Caco-2 (cell line): Measurements from ENCODE around the gene SESN1. TPM values are rescaled to one million over a fixed set of nuclear protein-coding genes. Genes with fewer than 3 reads are reported as not detected.

ENCODE experiments used
- BruUV-seq: library from RNA; stranded (reverse); fragments of 400-500 nt; replicated peaks from 2 replicates; lab custom pipeline; 2021; lab: Mats Ljungman, UMichigan
- CTCF ChIA-PET: fragments of 300-600 bp; sonication (Branson Sonifier 250); formaldehyde crosslinking; loops from one replicate; lab custom pipeline; 2022; ENCODE audit warnings: antibody characterized with exemption; lab: Charles Lee
- POLR2A ChIA-PET: fragments of 300-600 bp; sonication (Branson Sonifier 250); formaldehyde crosslinking; loops from one replicate; lab custom pipeline; 2022; ENCODE audit warnings: antibody characterized with exemption; lab: Charles Lee
- DNase-seq, 2 experiments: peaks; one replicate each; pipeline versions ENCODE4 v3.0.0 to v3.0.0-alpha.2; 2020 to 2022
- H3K27me3 ChIP-seq: replicated peaks from 2 replicates; pipeline ENCODE4 v1.6.0; 2011; ENCODE audit warnings: low read length; ENCODE audit not compliant: control insufficient read depth, insufficient read depth
- H3K36me3 ChIP-seq: 2 replicates; pipeline ENCODE4 v1.5.1; 2011; ENCODE audit warnings: low read length; ENCODE audit not compliant: control insufficient read depth, insufficient read depth
- H3K4me1 ChIP-seq: fragments of 250-450 bp; sonication (Bioruptor Pico); 2 replicates; pipeline ENCODE4 v1.5.1; 2020; ENCODE audit warnings: mild to moderate bottlenecking
- H3K4me3 ChIP-seq: 2 replicates; pipeline ENCODE4 v1.5.1; 2011; ENCODE audit warnings: low read depth, mild to moderate bottlenecking, control low read depth, low read length
- H3K9me3 ChIP-seq: fragments of 250-450 bp; sonication (Bioruptor Pico); 2 replicates; pipeline ENCODE4 v1.5.1; 2020; ENCODE audit warnings: mild to moderate bottlenecking, moderate library complexity
- H3K27ac Mint-ChIP-seq: one replicate; pipeline ENCODE4 v1.8.0; 2022; ENCODE audit warnings: mixed read lengths; ENCODE audit not compliant: unreplicated experiment
- H3K27me3 Mint-ChIP-seq: one replicate; pipeline ENCODE4 v1.8.0; 2022; ENCODE audit warnings: mixed read lengths; ENCODE audit not compliant: insufficient read depth, unreplicated experiment
- H3K36me3 Mint-ChIP-seq: one replicate; pipeline ENCODE4 v1.8.0; 2022; ENCODE audit warnings: mild to moderate bottlenecking, mixed read lengths; ENCODE audit not compliant: insufficient read depth, unreplicated experiment
- H3K4me1 Mint-ChIP-seq: one replicate; pipeline ENCODE4 v1.8.0; 2022; ENCODE audit warnings: low read depth, mixed read lengths; ENCODE audit not compliant: unreplicated experiment
- H3K4me3 Mint-ChIP-seq: one replicate; pipeline ENCODE4 v1.8.0; 2022; ENCODE audit warnings: mild to moderate bottlenecking, moderate library complexity, mixed read lengths; ENCODE audit not compliant: unreplicated experiment
- H3K9me3 Mint-ChIP-seq: one replicate; pipeline ENCODE4 v1.8.0; 2022; ENCODE audit warnings: mixed read lengths; ENCODE audit not compliant: unreplicated experiment
- intact Hi-C: fragments of 100-400 bp; cut with micrococcal nuclease; formaldehyde crosslinking; loops from one replicate; pipeline ENCODE4 v1.10.0; 2022; ENCODE audit not compliant: unreplicated experiment
- total RNA-seq: library from RNA; stranded (reverse); gene quantifications from 2 replicates; pipeline ENCODE4 v1.2.3, GENCODE V29; 2022
- TF ChIP-seq, protein P1 (sequence below), 2 experiments: fragments of 200-600 bp in 1 of 2; IDR thresholded peaks; 1 replicate in 1 of 2; 2 replicates in 1 of 2; pipeline versions ENCODE4 v1.5.1 to v1.8.0; 2011 to 2022; ENCODE audit warnings: antibody characterized with exemption in 1 of 2, control low read depth in 1 of 2, inconsistent platforms in 1 of 2, low read depth in 1 of 2, low read length in 1 of 2, mild to moderate bottlenecking in 1 of 2, moderate library complexity in 1 of 2; ENCODE audit not compliant: insufficient read depth in 1 of 2, severe bottlenecking in 1 of 2, unreplicated experiment in 1 of 2

Gene SESN1
- total RNA-seq, 1 experiment from 2014 or later: 21.9 TPM

DNA sequence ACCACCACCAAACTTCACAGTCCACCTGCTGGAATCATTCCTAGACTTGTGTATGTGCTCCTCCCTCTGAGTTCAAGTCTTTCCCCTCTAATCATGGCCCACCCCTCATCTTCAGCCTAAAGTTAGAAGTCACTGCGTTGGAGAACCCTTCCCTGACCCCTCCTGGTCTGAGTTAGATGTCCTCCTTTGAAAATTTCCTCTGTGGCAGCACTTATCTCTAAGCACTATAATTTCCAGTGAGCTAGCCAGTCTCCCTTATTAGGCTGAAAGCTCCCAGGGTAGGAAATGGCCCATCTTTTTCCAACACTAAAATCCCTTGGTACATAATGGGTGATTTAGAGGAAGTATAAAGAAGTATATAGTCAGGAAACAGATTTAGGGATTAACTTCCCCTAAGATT lies 63.2 kb downstream of the SESN1 start:
- intact Hi-C loops: no loop called here
- CTCF ChIA-PET: no interaction called here

DNA sequence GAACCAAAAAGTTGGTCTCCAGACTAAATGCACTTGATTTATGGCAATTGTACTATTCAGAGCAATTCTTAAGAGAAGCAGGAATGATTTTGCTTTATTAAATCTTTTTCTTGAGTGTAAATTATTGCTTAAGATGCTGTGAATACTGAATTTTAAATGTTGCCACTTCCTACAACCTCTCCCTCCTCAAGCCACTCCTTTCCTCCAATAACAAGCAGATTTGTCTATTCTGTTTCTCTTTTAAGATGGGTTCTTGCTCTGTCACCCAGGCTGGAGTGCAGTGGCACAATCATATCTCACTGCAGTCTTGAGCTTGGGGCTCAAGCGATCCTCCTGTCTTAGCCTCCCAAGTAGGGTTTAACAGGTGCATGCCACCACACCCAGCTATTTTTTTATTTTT lies 65.3 kb downstream of the SESN1 start:
- Mint-ChIP-seq H3K27me3 (no peaks in the 10 kb centered on the region), H3K4me1 (no peaks in the 10 kb centered on the region), H3K27ac (no peak overlapping the region), H3K9me3 (peaks cover 10% of the 10 kb centered on the region), H3K36me3 (no peaks in the 10 kb centered on the region), H3K4me3 (no peak overlapping the region)
- POLR2A ChIA-PET: no interaction called here
- Histone ChIP-seq H3K4me3 (no peak overlapping the region), H3K36me3 (no peaks in the 10 kb centered on the region), H3K27me3 (no peaks in the 10 kb centered on the region), H3K4me1 (no peaks in the 10 kb centered on the region), H3K9me3 (no peaks in the 10 kb centered on the region)
- BruUV-seq: no TSS peak
- DNase-seq: no peak
- intact Hi-C loops: no loop called here
- TF ChIP-seq, protein P1, sequence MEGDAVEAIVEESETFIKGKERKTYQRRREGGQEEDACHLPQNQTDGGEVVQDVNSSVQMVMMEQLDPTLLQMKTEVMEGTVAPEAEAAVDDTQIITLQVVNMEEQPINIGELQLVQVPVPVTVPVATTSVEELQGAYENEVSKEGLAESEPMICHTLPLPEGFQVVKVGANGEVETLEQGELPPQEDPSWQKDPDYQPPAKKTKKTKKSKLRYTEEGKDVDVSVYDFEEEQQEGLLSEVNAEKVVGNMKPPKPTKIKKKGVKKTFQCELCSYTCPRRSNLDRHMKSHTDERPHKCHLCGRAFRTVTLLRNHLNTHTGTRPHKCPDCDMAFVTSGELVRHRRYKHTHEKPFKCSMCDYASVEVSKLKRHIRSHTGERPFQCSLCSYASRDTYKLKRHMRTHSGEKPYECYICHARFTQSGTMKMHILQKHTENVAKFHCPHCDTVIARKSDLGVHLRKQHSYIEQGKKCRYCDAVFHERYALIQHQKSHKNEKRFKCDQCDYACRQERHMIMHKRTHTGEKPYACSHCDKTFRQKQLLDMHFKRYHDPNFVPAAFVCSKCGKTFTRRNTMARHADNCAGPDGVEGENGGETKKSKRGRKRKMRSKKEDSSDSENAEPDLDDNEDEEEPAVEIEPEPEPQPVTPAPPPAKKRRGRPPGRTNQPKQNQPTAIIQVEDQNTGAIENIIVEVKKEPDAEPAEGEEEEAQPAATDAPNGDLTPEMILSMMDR (IDR thresholded peaks at IDR 0.05; ENCODE audit: insufficient read depth in 1 of 2, low read depth in 1 of 2, low read length in 1 of 2, severe bottlenecking in 1 of 2, unreplicated experiment in 1 of 2): no peak
- CTCF ChIA-PET: interaction anchor here (1.1 kb wide), 1 partner anchor 66 kb away, joined by 4 read pairs; the partner anchor contains the start of genes CEP57L1 and SESN1

More for the DNA sequence above, 63.2 kb downstream of the SESN1 start:
- H3K27me3 Mint-ChIP-seq: no peaks in the 10 kb centered on the region
- peaks cover 11% of the 10 kb centered on the region for H3K4me1 ChIP-seq
- POLR2A ChIA-PET: no interaction called here
- no TSS peak for BruUV-seq
- no peak overlapping the region for H3K4me3 Mint-ChIP-seq
- peaks cover 6% of the 10 kb centered on the region for H3K4me1 Mint-ChIP-seq
- no peaks in the 10 kb centered on the region for H3K36me3 Mint-ChIP-seq
- H3K27ac Mint-ChIP-seq: no peak overlapping the region
- TF ChIP-seq, protein P1 (IDR thresholded peaks at IDR 0.05; ENCODE audit: insufficient read depth in 1 of 2, low read depth in 1 of 2, low read length in 1 of 2, severe bottlenecking in 1 of 2, unreplicated experiment in 1 of 2): no peak
- no peaks in the 10 kb centered on the region for H3K9me3 ChIP-seq
- DNase-seq: no peak
- H3K9me3 Mint-ChIP-seq: no peaks in the 10 kb centered on the region
- no peak overlapping the region for H3K4me3 ChIP-seq
- H3K27me3 ChIP-seq: no peaks in the 10 kb centered on the region
- no peaks in the 10 kb centered on the region for H3K36me3 ChIP-seq

DNA sequence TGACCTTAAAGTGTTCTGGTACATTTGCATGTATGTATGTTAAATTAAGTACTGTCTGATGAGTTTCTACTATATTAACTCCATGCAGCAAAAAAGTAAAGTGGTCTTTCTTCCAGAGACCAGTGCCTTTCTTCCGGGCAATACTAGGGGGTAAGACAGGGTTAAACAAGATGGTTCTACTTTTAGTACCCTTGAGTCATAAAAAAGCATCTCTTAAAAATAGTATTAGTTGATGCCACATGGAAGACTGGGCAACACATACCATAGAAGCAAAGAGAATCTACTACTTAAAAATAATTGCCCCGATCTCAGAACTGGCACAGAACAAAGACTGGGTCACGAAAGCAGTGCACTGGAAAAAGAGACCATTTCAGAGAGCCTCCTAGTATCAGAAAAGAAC lies 66.2 kb downstream of the SESN1 start:
- no peaks in the 10 kb centered on the region for H3K4me1 Mint-ChIP-seq
- intact Hi-C loops: no loop called here
- H3K27me3 Mint-ChIP-seq: no peaks in the 10 kb centered on the region
- ChIA-PET POLR2A (no interaction called here), CTCF (no interaction called here)
- no TSS peak for BruUV-seq
- H3K27me3 ChIP-seq: no peaks in the 10 kb centered on the region
- peaks cover 10% of the 10 kb centered on the region for H3K9me3 Mint-ChIP-seq
- H3K9me3 ChIP-seq: no peaks in the 10 kb centered on the region
- TF ChIP-seq, protein P1 (IDR thresholded peaks at IDR 0.05; ENCODE audit: insufficient read depth in 1 of 2, low read depth in 1 of 2, low read length in 1 of 2, severe bottlenecking in 1 of 2, unreplicated experiment in 1 of 2): no peak
- H3K27ac Mint-ChIP-seq: no peak overlapping the region
- no peaks in the 10 kb centered on the region for H3K4me1 ChIP-seq
- no peak overlapping the region for H3K4me3 Mint-ChIP-seq
- H3K36me3 Mint-ChIP-seq: no peaks in the 10 kb centered on the region
- H3K36me3 ChIP-seq: no peaks in the 10 kb centered on the region
- no peak for DNase-seq
- no peak overlapping the region for H3K4me3 ChIP-seq
